GM12872 (cell line): ENCODE measurements around the gene RBM19.

Experiments
- CTCF ChIP-seq: IDR thresholded peaks from 3 replicates; pipeline ENCODE4 v1.5.1; 2011; ENCODE audit warnings: low read depth, mild to moderate bottlenecking, low read length, moderate library complexity; ENCODE audit not compliant: insufficient read depth

Gene RBM19

GRCh38 chr12:113873740-113874139, 92.4 kb downstream of the RBM19 start:
- TF ChIP-seq CTCF: no peak

- no peak for TF ChIP-seq CTCF
Observed at GRCh38 chr12:113870890-113871289, 95.2 kb downstream of the RBM19 start.

- no peak for TF ChIP-seq CTCF
Observed at GRCh38 chr12:113870035-113870434, 96.1 kb downstream of the RBM19 start.

GRCh38 chr12:113868365-113868764, 97.8 kb downstream of the RBM19 start:
- TF ChIP-seq CTCF: no peak

GRCh38 chr12:113867258-113867657, 98.9 kb downstream of the RBM19 start:
- 0 out of 3 replicates have a peak, but pooled peaks have one; percentile 17 for TF ChIP-seq CTCF

GRCh38 chr12:113866496-113866895, 99.6 kb downstream of the RBM19 start:
- no peak for TF ChIP-seq CTCF

- no peak for TF ChIP-seq CTCF
Observed at GRCh38 chr12:113863455-113863845, 102.7 kb downstream of the RBM19 start.
